Measurements from ENCODE around the gene SDHAF3.

- TF ChIP-seq EP300 (IDR thresholded peaks at IDR 0.05) = no peak
- TF ChIP-seq SREBF2 (IDR thresholded peaks at IDR 0.05) = no peak
- TF ChIP-seq MAZ (IDR thresholded peaks at IDR 0.05; ENCODE audit: borderline replicate concordance, low read depth, low read length) = no peak
- no peak for TF ChIP-seq CTCF (IDR thresholded peaks at IDR 0.05)
- no peak for TF ChIP-seq REST (IDR thresholded peaks at IDR 0.05)
- no peak for TF ChIP-seq JUN (IDR thresholded peaks at IDR 0.05)
- TF ChIP-seq POLR2A (IDR thresholded peaks at IDR 0.05; ENCODE audit: low read length) = no peak
Observed at GRCh38 chr7:97166308-97166707, 48.8 kb downstream of the SDHAF3 start.

Data from A549 (cell line).